ENCODE results near the gene SNRPB.

SNRPB gene

DNA sequence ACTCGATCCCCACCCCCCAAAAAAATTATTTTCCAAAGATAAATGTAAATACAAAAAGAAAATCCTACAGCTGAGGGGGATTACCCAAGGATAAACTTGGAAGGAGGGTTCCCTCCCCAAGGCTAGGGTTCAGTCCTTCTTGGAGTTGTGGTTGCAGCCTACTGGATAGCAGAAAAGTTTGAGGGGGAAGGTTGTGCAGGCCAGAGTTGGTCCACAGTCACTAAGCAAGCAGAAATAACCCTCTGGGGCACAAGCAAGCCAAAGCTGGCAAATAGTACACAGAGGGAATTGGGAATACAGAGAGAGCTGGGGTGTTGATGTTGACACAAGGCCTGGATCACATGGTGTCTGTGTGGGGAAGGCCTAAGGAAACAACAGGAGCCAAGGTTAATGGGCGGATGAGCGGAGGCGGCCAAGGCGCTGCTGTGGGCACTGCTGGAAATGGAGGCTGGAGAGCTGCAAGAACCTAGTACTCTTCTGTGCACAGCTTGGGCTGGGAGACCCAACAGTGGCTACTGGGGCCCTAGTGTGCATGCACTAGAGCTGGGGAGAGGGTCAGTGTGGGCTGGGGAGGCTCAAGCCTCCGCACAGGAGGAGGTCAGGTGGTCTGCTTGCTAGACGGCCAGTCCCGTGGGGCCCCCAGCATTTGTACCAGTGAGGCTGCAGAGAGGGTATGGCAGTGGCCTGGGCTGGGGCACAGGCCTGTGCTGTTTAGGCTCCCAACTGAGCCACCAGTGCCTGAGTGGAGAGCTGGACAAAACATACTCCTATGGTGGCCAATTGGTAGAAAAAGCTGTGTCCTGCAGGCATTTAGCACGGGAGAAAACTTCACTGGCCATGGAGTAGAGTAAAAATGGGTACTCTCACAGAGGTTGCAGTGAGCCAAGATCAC, 5.5 kb upstream of the SNRPB start:
- in situ Hi-C loops (cut with MboI; ENCODE audit: low sequenced_read_pairs): no loop called here

DNA sequence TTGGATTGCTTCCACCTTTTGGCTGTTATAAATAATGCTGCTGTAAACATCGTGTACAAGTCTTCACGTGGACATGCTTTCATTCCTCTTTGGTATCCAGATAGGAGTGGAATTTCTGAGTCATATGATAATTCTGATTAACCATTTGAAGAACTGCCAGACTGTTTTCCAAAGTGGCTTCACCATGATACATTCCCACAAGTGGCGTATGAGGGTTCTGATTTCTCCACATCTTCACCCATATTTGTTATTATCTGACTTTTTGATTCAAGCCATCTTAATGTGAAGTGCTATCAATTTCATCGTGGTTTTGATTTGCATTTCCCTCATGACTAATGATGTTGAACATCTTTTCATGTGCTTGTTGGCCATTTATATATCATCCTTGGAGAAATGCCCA, 2.9 kb upstream of the SNRPB start:
- in situ Hi-C loops (cut with MboI; ENCODE audit: low sequenced_read_pairs): loop anchor here (25.0 kb wide), 1 partner anchor 711 kb away; no protein-coding TSS in a partner anchor

DNA sequence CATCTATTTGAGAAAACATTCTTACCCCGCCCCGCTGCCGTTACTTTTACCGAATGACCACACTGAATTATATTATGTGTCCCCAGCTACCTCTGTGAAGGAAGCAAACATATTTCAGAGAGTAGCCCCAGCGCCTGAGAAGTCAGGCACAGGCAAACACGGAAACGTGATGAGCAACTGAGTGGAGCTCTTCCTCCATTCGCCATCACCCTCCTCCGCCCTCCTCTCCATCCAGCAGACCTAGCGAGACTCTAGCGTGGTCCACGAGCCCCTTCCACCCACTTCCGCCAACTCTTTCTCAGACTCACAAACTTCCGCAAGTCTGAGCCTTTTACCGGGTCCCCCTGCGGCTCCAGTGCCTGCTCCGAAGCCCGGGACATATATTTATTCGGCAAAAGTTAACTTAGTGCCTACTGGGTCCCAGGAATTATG, 582 bp downstream of the SNRPB start:
- in situ Hi-C loops (cut with MboI; ENCODE audit: low sequenced_read_pairs): loop anchor here (25.0 kb wide), 1 partner anchor 708 kb away; no protein-coding TSS in a partner anchor

DNA sequence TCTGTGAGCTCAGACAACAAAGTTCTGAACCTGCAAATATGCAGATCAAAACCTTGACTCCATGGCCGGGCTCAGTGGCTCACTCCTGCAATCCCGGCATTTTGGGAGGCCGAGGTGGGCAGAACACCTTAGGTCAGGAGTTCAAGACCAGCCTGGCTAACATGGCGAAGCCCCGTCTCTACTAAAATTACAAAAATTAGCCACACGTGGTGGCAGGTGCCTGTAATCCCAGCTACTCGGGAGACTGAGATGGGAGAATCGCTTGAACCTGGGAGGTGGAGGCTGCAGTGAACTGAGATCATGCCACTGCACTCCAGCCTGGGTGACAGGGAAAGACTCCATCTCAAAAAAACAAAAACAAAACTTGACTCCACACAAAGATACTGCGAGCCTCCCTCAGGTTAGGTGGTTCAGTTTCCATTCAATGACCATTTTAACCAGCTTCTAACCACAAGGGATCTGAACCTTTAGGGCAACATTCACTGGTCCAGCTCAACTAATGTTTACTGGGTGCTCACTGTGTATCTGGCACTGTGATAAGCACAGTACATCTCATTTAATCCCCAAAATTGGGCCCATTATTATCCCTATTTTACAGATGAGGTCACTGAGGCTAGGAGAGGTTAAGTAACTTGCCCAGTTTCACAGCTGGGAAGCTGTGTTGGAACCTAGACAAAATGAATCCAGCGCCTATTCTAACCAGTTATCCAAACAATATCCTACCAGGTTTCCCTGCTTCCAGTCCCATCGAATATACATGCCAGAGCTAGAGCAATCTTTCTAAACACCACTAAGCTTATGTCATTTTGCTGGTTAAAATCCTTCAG, 1.8 kb downstream of the SNRPB start:
- in situ Hi-C loops (cut with MboI; ENCODE audit: low sequenced_read_pairs): loop anchor here (25.0 kb wide), 1 partner anchor 706 kb away; no protein-coding TSS in a partner anchor

DNA sequence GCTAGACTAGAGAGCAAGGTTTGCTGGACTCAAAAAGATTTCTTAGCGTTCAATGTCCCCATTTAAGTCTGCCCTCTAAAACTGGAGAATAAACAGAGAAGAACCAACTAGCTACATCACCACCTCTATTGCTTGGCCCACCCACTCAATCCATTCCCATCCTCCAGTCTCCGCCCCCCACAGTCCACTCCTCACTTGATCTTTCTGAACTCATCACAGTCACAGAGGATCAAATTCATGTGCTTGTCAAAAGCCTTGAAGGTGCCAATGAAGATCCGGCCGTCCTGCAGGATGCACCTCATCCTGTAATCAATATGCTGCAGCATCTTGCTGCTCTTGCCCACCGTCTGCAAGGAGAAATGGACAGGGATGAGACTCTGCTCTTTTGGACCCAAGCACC, 3.2 kb downstream of the SNRPB start:
- in situ Hi-C loops (cut with MboI; ENCODE audit: low sequenced_read_pairs): loop anchor here (25.0 kb wide), 1 partner anchor 705 kb away; no protein-coding TSS in a partner anchor

DNA sequence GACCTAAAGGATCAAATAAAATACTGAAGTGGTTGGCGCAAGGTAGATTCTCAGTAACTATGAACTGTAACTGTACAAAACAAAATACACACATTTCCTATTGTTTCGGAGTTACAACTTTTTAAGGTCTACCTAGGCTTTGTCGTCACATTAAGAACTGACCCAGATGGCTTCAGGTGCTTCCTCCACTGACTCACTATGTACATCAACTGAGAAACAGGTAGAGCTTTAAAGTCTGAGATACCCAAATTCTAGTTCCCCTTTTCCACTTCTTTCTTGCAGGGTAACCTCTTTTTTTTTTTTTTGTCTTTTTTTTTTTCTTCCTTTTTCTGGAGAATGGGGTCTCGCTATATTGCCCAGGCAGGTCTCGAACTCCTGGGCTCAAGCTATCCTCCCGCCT, 5.5 kb downstream of the SNRPB start:
- in situ Hi-C loops (cut with MboI; ENCODE audit: low sequenced_read_pairs): loop anchor here (25.0 kb wide), 1 partner anchor 703 kb away; no protein-coding TSS in a partner anchor

DNA sequence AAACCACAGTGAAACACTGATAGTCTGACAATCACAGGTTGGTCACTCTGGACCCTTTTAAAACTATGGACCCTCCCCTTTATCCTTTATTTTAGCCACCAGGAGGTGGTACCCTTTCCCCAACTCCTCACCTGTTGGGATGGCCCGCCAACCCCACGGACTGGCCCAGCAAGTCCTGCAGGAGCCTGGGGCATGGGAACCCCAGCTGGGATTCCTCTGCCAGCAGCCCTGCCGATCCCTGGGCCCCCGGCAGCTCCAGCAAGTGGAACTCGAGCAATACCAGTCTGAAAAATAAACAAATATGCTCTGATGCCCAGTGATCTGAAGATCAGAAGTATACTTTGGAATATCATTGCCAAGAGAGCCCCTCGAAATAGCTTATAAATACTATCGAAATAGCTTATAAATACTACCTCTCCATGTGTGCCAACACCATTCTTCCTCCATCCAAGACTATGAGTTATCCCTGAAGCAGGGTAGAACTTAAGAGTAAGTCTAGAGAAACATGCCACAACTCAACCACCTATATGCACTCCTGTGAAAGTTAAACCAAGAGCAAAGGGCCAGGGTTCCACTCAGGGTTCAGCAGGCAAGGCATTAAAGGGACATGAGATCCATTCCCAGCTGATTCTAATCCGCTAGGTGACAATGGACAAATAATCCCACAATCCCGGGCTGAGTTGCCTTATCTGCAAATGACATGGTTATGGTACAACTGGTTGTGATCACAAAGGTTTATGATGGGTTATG, 6.8 kb downstream of the SNRPB start:
- in situ Hi-C loops (cut with MboI; ENCODE audit: low sequenced_read_pairs): loop anchor here (25.0 kb wide), 1 partner anchor 701 kb away; no protein-coding TSS in a partner anchor

DNA sequence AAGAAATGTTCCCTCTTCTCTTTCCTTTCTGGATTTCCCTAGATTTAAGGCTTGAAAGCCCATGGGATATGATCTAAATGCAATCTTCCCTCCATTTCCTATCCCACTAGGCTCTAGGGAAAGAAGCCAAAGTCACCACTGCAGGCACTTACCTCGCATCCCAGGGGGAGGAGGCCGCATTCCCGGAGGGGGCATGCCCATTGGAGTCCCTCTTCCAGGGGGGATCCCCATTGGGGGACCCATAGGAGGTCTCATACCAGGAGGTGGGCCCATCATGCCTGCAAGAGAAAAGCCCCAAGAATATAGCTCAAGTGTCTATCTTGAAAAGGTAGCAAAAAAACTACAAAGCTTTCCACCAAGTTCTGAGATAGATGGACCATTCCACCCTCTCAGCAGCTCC, 8.1 kb downstream of the SNRPB start:
- in situ Hi-C loops (cut with MboI; ENCODE audit: low sequenced_read_pairs): loop anchor here (25.0 kb wide), 1 partner anchor 700 kb away; no protein-coding TSS in a partner anchor

DNA sequence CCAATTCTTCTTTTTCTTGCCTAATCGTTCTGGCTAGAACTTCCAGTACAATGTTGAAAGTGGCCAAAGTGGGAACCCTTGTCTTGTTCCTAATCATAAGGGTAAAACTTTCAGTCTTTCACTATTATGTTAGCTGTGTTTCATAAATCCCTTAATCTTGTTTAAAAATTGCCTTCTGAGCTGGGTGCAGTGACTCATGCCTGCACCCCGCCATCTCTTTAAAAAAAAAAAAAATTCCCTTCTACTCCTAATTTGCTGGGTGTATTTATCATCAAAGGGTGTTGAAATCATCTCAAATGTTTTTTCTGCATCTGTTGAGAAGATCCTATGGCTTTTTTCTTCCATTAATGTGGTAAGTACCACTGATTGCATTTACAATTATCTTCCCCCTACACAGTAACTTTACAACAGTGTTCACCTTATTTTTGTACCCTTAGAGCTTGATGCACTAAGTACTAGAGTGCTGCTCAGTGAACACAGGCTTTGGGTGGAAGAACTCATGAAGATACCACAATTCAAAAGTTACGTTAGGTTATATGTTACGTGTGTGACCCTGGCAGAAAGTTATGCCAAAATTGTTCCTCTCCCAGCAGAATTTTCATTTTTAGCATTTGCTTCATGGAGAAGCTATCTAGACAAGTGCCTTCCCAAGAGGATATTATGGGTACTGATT, 9.7 kb downstream of the SNRPB start:
- in situ Hi-C loops (cut with MboI; ENCODE audit: low sequenced_read_pairs): loop anchor here (25.0 kb wide), 1 partner anchor 699 kb away; no protein-coding TSS in a partner anchor

DNA sequence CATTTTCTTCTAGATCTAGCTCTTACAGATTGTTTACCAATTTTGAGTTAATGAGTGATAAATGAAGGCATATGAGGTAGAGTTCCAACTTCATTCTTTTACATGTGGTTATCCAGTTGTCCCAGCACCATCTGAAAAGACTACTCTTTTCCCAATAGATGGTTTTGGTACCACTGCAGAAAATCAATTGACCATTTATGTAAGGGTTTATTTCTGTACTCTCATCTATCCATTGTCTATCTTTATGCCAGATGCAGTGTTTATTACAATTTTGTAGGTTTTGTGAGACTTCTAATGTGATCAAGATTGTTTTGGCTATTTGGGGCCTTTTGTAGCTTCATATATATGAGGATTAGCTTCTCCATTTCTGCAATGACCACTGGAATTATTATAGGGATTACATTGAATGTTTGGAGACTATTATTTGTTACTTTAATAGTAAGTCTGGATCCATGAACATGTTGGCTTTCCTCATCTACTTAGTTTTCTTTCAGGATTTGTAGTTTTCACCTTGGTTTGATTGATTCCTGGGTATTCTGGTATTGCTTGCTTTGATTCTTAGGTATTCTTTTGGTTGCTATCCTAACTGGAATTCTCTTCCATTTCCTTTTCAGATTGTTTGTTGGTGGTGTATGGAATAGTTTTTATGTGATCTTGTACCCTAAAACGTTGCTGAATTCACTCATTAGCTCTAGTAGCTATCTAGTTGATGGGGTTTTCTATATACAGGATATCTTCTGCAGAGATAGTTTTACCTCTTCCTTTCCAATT, 10.4 kb downstream of the SNRPB start:
- in situ Hi-C loops (cut with MboI; ENCODE audit: low sequenced_read_pairs): loop anchor here (25.0 kb wide), 1 partner anchor 698 kb away; no protein-coding TSS in a partner anchor

DNA sequence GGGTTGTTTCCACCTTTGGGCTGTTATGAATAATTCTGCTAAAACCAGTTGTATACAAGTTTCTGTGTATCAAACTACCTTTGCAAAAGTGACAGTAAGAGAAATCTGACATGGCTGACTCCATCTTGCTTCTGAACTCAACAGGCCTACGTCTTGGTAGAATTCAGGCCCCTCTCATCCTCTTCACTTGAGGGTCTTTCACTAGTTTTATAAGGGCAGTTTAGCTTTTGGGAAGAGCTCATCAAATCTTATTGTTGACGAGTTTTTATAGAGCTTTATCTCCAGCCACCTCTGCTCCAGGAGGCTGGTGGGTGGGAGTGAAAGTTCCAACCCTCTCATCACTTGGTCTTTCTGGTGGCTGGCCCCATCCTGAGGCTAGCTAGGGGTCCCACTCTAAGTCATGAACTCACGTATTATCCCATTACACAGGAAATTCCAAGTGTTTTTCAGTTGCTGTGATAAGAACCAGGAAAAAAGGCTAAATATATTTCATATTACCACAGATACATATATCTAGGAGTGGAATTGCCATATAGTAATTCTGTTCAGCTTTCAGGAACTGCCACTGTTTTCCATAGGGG, 11.6 kb downstream of the SNRPB start:
- in situ Hi-C loops (cut with MboI; ENCODE audit: low sequenced_read_pairs): loop anchor here (25.0 kb wide), 1 partner anchor 697 kb away; no protein-coding TSS in a partner anchor

DNA sequence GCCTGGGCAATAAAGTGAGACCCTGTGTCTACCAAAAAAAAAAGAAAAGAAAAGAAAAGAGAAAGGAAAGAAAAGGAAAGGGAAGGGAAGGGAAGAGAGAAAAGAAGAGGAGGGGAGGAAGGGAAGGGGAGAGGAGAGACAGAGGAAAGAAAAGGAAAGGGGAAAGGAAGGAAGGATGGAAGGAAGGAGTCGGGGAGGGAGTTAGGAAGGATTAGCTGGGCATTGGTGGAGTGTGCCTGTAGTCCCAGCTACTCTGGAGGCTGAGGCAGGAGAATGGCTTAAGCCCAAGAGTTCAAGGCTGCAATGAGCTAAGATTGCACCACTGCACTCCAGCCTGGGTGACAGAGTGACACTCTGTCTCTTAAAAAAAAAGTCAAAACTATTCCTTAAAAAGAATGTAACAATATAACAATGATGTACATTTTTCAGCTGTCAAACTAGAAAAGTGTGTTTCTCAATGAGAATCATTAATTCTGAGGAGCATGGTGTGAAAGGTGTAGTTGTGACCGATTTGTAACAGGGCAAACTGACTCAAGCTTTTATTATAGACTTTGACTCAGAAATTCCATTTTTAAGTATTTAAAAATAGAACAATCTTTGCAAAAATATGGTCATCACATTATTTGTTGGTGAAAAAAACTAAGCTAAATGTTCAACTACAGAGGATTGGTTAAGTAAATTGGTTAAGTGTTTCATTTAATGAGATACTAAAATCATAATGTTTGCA, 14.7 kb downstream of the SNRPB start:
- in situ Hi-C loops (cut with MboI; ENCODE audit: low sequenced_read_pairs): loop anchor here (25.0 kb wide), 1 partner anchor 694 kb away; no protein-coding TSS in a partner anchor

DNA sequence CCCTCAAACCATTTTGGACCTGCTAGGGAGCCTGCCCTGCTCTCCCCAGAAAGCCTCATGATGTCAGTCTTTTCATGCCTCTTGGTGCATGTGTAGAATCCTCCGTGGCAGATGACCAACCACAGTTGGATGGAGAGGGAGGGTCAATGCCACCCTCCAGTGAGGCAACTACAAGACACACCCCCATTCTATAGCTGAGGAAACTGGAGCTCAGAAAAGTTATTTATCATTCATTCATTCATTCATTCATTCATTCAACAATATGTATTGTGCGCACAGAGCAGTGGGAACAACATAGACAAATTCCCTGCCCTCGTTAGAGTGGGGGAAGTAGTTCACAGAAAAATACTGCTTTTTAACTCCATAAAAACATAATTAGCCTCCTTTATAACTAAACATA, 16.8 kb downstream of the SNRPB start:
- in situ Hi-C loops (cut with MboI; ENCODE audit: low sequenced_read_pairs): loop anchor here (25.0 kb wide), 1 partner anchor 691 kb away; no protein-coding TSS in a partner anchor

DNA sequence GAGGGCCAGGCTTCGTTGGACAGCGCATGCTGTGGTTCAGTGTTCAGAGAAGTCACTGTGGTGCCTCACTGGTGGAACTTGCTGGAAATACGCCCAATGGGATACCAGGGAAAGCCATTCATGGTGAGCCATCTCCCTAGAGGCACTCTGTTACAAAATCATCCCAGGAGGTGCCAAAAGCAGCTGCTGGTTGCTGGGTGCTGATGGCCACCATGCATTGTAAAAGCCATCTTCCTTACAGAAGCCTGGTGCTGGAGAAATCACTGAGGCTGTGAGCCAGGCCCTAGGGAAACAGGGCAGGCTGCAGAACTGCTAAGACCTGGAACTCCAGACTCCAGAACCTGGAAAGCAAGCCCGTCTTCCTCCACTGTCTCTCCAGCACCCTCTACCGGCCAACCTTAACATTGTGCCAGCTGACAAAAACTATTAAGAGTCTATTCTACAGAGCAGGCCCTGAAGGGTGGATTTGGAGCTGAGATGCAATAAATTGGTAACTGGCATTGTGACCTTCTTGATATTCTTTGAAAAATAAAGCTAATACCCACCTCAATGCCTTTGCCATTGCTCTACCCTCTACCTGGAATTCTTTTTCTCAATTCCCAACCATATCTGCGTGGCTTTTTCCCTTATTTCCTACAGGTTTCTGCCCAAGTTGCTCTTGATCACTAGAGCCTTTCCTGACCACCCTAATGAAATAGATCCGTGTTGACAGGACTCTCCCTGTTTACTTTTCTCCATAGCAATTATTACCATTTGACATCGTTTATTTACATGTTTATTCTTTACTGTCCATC, 18.5 kb downstream of the SNRPB start:
- in situ Hi-C loops (cut with MboI; ENCODE audit: low sequenced_read_pairs): loop anchor here (25.0 kb wide), 1 partner anchor 690 kb away; no protein-coding TSS in a partner anchor

DNA sequence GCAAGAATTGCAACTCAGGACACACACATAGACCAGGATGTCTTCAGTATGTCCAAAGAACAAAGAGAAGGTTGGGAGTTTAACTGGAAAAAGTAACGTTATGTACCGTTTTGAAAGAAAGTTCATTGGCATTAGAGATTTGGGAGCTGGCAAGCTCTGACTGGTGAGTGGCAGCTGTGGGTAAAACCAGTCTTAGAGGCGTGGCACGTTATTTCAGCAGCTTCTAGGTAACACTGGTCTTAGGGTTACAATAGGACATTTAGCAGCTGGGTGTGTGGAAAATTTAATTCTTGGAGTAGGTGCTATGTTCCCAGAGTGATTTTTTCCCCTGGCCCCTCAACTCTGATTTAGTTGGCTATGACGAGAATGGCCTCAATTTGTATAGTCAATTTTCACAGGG, 19.2 kb downstream of the SNRPB start:
- in situ Hi-C loops (cut with MboI; ENCODE audit: low sequenced_read_pairs): loop anchor here (25.0 kb wide), 1 partner anchor 689 kb away; no protein-coding TSS in a partner anchor

DNA sequence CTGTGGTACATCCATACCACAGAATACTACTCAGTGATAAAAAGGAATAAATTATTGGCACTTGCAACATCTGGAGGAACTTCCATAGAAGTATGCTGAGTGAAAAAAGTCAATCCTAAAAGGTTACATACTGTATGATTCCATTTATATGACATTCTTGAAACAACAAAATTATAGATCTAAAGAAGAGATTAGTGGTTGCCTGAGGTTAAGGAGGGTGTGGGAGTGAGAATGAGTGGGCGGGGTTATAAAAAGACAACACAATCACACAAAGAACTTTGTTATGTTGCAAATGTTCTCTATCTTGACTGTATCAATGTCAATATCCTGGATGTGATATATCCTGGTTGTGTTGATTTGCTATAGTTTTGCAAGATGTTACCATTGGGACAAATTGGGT, 21.2 kb downstream of the SNRPB start:
- in situ Hi-C loops (cut with MboI; ENCODE audit: low sequenced_read_pairs): loop anchor here (25.0 kb wide), 1 partner anchor 237 kb away; no protein-coding TSS in a partner anchor

DNA sequence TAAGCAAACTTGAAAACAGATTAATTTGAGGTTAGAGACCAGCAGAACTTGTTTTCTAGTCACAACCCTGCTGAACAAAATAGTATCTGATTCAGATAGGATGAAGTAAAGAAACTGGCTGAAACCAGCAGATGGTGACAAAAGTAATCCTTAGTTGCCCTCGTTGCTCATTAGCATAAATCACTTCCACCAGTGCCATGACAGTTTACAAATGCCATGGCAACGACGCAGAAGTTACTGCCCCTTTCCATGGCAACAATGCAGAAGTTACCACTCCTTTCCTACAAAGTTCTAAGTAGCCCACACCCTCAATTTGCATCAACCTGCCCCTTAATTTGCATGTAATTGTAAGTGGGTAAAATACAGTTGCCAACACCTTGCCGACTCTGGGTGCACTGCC, 23.7 kb downstream of the SNRPB start:
- in situ Hi-C loops (cut with MboI; ENCODE audit: low sequenced_read_pairs): loop anchor here (25.0 kb wide), 1 partner anchor 235 kb away; no protein-coding TSS in a partner anchor
